HUES64 (cell line): Measurements from ENCODE around the gene RAB7B.

Experiments used
- H3K27ac ChIP-seq: 2 replicates; pipeline ENCODE4 v1.7.0; 2013; ENCODE audit warnings: low read depth, low read length, inconsistent platforms
- H3K27me3 ChIP-seq: 2 replicates; pipeline ENCODE4 v1.6.1; 2013; ENCODE audit warnings: mild to moderate bottlenecking, low read length; ENCODE audit not compliant: insufficient read depth
- H3K36me3 ChIP-seq: 2 replicates; pipeline ENCODE4 v1.6.1; 2013; ENCODE audit warnings: mild to moderate bottlenecking, low read length; ENCODE audit not compliant: insufficient read depth
- H3K4me1 ChIP-seq: 2 replicates; pipeline ENCODE4 v1.6.1; 2013; ENCODE audit warnings: mild to moderate bottlenecking, low read length, moderate library complexity; ENCODE audit not compliant: insufficient read depth
- H3K4me3 ChIP-seq: 2 replicates; pipeline ENCODE4 v1.5.1; 2013; ENCODE audit warnings: mild to moderate bottlenecking, low read length, moderate library complexity
- H3K9ac ChIP-seq: 2 replicates; pipeline ENCODE4 v1.6.1; 2013; ENCODE audit warnings: mild to moderate bottlenecking, low read depth, low read length
- H3K9me3 ChIP-seq: 2 replicates; pipeline ENCODE4 v1.6.1; 2013; ENCODE audit warnings: low read depth, low read length; ENCODE audit not compliant: insufficient read depth
- WGBS: fragments of 150-250, 120-280 bp; methylation state at CpG from one replicate; pipeline ENCODE4 v1.1.7; 2013; ENCODE audit warnings: missing lambda C conversion rate; 5-methylcytosine and 5-hydroxymethylcytosine counted together

RAB7B gene

DNA sequence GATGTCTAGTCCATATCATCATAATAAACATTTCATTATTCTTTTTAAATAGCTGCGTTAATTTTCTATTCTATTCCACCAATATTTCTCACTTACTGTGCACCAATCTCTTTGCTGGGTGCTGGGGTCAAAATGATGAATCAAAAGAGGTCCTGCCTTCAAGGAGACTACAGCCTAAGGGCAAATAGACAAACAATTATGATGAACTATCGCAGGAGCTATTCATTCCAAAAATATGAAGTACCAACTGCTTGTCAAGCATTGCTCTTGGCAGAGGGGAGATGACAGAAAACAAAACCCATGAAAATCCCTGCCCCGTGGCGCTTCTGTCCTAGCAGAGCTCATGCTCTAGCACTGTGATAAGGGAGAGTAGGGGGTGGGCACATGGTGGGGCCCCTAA lies 31.1 kb downstream of the RAB7B start:
- Histone ChIP-seq H3K9me3 (no peaks in the 10 kb centered on the region), H3K27me3 (no peaks in the 10 kb centered on the region), H3K4me3 (no peak overlapping the region), H3K36me3 (no peaks in the 10 kb centered on the region), H3K27ac (no peak overlapping the region), H3K4me1 (peaks cover 8% of the 10 kb centered on the region; the same call in 1 of the 2 replicates), H3K9ac (no peak overlapping the region)
- whole genome bisulfite sequencing: 91% methylated on average over 4 of the region's 4 CpGs

DNA sequence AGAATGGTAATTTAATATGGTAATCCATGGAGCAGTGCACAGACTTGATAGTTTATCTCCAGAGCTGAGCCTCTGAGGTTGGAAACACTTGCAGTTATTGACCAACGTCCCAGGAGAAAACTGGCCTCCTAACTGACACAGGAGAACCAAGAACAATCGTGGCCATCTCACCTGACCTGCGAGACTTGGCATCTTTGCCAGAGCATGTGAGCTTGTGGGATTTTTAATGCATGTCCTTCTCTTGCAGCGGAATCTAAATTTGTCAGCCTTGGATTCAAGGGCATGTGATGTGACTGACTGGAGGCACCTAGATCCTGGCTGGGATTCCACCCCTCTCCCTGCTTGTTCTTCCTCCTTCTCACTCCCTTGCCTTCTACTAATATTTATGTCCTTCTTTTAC lies 32.1 kb downstream of the RAB7B start:
- Histone ChIP-seq H3K27ac (no peak overlapping the region), H3K9ac (no peak overlapping the region), H3K27me3 (no peaks in the 10 kb centered on the region), H3K36me3 (no peaks in the 10 kb centered on the region), H3K4me1 (no peaks in the 10 kb centered on the region), H3K9me3 (no peaks in the 10 kb centered on the region), H3K4me3 (no peak overlapping the region)
- WGBS: 93% methylated on average over 4 of the region's 4 CpGs

DNA sequence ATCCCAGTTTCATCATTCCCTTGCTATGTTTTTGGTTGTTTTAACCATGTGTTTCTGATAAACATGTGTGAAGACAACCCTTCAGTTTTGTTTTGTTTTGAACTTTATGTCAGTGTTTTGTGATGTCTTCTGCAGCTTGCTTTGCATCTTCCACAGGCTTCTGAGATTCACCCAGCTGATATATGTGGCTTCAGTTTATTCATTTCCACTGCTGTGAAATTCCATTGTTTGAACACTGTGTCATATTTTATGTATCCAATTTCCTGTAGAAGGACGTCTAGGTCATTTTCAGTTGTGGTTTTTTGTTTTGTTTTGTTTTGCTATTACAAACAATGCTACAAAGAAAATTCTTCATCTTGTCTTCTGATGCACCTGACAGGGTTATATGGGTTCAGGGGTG lies 32.7 kb downstream of the RAB7B start:
- WGBS: no CpG with 5 or more reads among the region's 1 CpG
- Histone ChIP-seq H3K4me1 (no peaks in the 10 kb centered on the region), H3K36me3 (no peaks in the 10 kb centered on the region), H3K27ac (no peak overlapping the region), H3K27me3 (no peaks in the 10 kb centered on the region), H3K9ac (no peak overlapping the region), H3K9me3 (no peaks in the 10 kb centered on the region), H3K4me3 (no peak overlapping the region)

DNA sequence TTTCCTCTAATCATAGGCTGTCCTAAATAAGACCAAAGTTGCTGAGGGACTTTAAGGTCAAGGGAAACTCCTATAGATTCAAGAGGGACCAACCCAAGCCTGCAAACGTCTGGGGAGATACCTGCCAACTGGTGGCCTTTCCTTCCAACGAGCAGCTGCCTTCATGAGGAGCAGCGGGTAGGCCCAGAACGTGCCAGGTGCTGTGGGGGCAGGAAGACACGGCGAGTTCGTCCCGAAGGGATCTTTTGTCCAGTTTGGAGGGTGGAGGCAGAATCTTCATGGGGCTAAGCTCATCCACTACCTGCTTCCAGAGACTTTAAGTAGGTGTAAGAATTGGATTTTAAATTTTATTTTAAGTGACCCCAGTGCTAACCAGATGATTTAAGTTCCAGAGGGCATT lies 34.0 kb downstream of the RAB7B start:
- no peak overlapping the region for H3K4me3 ChIP-seq
- WGBS: 86% methylated on average over 8 of the region's 8 CpGs

DNA sequence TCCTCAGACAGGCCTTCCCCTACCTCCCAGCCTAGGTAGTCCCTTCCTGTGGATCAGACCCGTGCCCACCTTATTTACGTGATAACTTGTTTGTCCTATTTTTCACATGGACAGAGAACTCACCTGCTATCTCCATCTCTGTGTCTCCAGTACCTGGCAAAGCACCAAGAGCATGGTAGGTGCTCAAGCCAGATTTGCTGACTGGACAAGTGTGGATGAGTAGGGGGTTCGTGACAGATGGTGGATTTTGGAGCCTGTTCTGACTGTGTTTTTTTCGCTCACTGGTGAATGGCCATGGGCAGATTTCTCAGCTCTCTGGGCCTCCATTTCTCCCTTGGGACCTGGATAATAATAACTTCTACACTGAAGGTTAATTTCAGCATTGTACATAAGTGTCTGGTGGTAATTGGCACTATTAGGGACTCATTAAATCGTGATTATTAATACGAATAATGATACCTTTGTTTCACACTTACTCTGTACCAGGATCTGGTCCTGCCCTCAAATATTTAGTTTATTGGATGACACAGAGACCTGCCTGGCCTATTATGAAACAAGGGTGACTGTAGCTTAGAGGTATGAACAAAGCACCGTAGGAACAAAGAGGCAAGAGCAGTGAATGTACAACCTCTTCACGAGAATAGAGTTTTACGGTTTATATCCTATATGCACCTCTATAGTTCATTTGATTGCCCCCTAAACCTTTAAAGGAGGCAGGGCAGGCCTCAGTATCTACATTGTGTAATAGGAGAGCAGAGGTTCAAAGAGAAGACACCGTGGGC lies 35.5 kb downstream of the RAB7B start:
- Histone ChIP-seq H3K4me1 (no peaks in the 10 kb centered on the region), H3K27me3 (no peaks in the 10 kb centered on the region), H3K9ac (no peak overlapping the region), H3K4me3 (no peak overlapping the region), H3K9me3 (no peaks in the 10 kb centered on the region), H3K27ac (no peak overlapping the region), H3K36me3 (no peaks in the 10 kb centered on the region)
- 86% methylated on average over 10 of the region's 10 CpGs for WGBS

More for the DNA sequence above, 34.0 kb downstream of the RAB7B start:
- Histone ChIP-seq H3K9ac (no peak overlapping the region), H3K27ac (no peak overlapping the region), H3K27me3 (no peaks in the 10 kb centered on the region), H3K9me3 (no peaks in the 10 kb centered on the region), H3K4me1 (no peaks in the 10 kb centered on the region), H3K36me3 (no peaks in the 10 kb centered on the region)

DNA sequence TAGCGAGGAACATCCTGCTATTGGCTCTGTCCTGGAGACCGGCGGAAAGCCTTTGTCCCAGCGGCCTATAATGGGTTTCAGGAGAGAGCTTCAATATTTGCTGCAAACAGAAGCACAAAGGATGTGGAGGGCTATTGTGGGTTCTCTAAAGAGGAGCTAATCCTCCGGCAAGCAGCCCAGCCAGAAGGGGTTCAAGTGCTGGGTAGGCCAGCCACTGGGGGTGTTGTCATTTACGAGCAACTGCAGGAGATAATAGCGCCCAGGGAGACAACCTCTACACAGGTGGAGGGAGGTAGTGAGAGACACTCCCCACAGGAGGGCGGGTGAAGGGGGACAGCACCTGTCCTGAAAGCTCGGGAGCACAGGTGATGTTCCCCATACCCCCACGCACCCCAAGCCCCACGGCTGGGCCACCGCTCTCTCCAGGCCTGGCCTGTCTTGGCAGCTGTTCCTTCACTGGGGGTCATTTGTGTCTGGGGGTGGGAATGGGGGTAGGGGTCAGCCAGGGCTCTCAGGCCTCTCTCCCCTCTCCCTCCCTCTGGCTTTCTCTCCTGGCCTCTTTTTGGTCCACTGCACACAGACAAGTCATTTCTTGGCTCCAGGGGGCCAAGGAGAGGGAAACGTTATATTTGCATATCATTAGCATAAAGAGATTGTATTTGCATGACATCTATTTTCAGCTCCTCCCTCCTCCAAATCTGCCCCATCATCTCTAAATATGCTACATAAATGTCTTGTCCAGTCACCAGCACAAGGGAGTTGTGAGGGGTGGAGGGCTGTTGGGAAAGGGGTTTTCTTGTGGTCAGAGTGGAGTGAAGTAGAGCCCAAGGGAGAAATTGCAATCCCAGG lies 37.9 kb downstream of the RAB7B start:
- Histone ChIP-seq H3K4me1 (no peaks in the 10 kb centered on the region), H3K9ac (no peak overlapping the region), H3K36me3 (no peaks in the 10 kb centered on the region), H3K27ac (no peak overlapping the region), H3K4me3 (no peak overlapping the region), H3K9me3 (no peaks in the 10 kb centered on the region), H3K27me3 (no peaks in the 10 kb centered on the region)
- 83% methylated on average over 12 of the region's 13 CpGs for WGBS

DNA sequence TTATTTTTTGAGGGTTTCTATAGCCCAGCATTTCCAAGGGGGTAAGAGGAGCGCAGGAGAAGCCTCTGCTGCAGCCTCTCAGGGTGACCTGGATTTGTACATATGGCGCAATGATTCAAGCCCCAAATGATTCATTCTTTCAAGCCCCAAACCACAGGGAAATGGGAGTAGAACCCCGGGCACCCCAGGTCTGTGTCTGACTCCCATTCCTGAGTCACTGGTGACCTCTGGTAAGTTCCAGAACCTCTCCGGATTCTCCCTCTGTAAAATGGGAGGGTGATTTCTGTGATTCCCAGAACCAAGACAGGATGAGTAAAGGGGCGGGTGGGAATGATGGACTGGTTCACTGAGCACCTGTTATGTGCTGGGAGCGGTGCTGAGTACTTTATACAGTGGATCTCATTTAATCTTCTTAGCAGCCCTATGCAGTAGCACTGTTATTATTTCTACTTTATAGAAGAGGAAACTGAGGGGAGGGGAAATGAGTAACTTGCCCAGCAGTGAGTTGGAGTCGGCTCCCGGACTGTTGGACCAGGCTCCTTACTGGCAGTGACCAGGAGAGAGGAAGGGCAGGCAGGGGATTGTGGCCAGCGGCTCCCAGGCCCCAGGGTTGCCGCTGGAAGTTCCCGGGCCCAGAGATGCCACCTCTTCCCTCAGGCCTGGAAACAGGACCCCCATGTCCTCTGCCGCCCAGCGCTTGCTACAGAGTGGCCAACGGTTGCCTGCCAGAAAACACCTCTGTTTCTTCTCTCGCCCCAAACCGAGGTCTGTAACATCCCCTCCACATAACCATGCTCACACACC lies 39.6 kb downstream of the RAB7B start:
- H3K36me3 ChIP-seq: no peaks in the 10 kb centered on the region
- H3K4me3 ChIP-seq: no peak overlapping the region
- H3K9ac ChIP-seq: no peak overlapping the region
- no peaks in the 10 kb centered on the region for H3K27me3 ChIP-seq
- H3K27ac ChIP-seq: no peak overlapping the region
- no peaks in the 10 kb centered on the region for H3K9me3 ChIP-seq
- 88% methylated on average over 16 of the region's 16 CpGs for WGBS
- no peaks in the 10 kb centered on the region for H3K4me1 ChIP-seq

DNA sequence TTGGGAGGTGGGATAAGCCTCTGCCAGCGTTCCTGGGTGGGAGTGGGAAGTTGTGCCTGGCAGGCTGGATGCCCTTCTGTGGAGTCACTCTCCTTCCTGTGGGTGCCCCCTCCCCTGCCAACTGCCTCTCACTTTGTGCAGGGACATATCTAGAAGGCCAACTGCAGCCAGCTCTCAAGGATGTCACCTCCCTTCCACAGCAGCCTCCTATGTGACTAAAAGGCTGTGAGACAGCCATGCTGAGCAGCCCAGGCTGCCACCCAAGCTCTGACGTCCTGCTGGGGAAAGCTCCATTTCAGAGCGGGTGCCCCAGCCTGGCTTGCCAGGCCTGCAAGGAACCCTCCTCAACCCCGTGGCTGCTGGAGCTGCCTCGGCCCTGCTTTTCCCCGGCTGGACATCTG lies 40.4 kb downstream of the RAB7B start:
- Histone ChIP-seq H3K27me3 (no peaks in the 10 kb centered on the region), H3K9ac (no peak overlapping the region), H3K4me3 (no peak overlapping the region), H3K4me1 (no peaks in the 10 kb centered on the region), H3K9me3 (no peaks in the 10 kb centered on the region), H3K27ac (no peak overlapping the region), H3K36me3 (no peaks in the 10 kb centered on the region)
- 89% methylated on average over 6 of the region's 6 CpGs for WGBS

DNA sequence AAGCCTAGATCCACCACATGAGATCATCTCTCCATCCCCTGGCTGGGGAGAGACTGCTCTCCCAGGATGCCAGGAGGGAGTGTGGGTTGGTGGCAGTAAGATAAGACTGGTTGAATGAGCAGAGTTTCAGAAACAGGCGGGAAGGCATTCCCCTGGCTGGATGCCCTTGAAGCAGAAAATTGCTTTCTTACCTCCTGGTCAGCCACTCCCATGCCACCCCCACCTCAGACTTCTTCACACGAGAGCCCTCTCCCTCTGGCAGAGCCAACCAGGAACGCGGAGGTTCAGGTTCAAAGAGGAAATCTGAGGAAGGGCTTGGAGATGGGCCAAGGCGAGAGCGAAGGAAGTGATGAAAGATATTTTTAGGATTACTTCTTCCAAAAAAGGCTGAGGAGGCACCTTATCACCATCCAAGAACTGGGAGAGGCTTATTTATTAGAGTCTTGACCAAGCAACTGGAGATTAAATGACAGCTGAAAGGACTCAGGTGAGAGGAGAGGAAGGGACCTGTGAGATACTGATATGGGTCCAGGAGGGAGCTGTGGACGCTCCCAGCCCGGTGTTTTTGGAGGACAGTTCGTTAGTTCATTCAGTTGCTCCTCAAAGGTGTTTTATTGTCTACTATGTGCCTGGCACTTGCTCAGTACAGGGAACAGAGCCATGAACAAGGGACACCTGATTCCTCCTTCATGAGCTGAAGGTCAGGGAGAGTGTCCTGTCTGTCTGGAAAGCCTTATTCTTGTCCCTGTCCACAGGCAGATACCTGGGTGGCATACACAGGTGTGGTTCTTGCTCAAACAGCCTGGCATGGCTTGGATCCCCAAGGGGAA lies 41.0 kb downstream of the RAB7B start:
- Histone ChIP-seq H3K9me3 (no peaks in the 10 kb centered on the region), H3K4me1 (no peaks in the 10 kb centered on the region), H3K36me3 (no peaks in the 10 kb centered on the region), H3K4me3 (no peak overlapping the region), H3K9ac (no peak overlapping the region), H3K27me3 (no peaks in the 10 kb centered on the region), H3K27ac (no peak overlapping the region)
- WGBS: 89% methylated on average over 9 of the region's 9 CpGs

DNA sequence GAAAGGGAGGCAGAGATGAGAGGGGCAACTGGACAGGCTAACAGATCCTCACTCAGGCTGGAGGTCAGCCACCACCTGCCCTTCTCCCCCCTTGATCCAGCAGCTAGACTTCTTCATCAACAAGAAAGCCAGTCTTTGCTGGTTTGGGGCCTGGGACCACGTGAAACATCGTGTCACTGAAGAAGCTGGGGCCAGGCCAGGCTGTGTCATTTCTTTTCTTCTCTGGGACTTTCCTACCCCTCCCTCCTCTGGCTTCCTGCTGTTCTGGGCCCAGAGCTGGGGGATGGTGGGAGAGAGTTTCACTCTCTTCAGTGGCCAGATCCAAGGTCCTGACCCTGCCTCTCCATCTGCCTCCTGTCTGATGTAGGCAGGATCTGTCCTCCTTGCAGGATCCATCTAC lies 41.8 kb downstream of the RAB7B start:
- no peak overlapping the region for H3K9ac ChIP-seq
- WGBS: 33% methylated on average over 2 of the region's 2 CpGs
- H3K9me3 ChIP-seq: no peaks in the 10 kb centered on the region
- H3K4me1 ChIP-seq: no peaks in the 10 kb centered on the region
- H3K4me3 ChIP-seq: no peak overlapping the region
- no peak overlapping the region for H3K27ac ChIP-seq
- no peaks in the 10 kb centered on the region for H3K27me3 ChIP-seq
- H3K36me3 ChIP-seq: no peaks in the 10 kb centered on the region
